Upper lobe of right lung (tissue), 1 donor: ENCODE results near the gene VSIG10L2. TPM values are rescaled to one million over a fixed set of nuclear protein-coding genes. Genes with fewer than 3 reads are reported as not detected.
"Not testable (repeated sequence)": the region's sequence is repeated elsewhere in the genome, so short reads cannot be mapped to it uniquely, and the experiment has no call there.

Experiments used
- ATAC-seq: fragments of 200-7000 bp; cut with Tn5 transposase; one replicate; pipeline ENCODE4 v1.9.1; 2020; ENCODE audit warnings: mild to moderate bottlenecking, moderate library complexity
- DNase-seq: peaks from one replicate; pipeline ENCODE4 v3.0.0-alpha.2; 2020
- H3K27ac ChIP-seq: fragments of 200-600 bp; one replicate; pipeline ENCODE4 v1.8.0; 2022
- H3K27me3 ChIP-seq: fragments of 200-600 bp; one replicate; pipeline ENCODE4 v1.8.0; 2022; ENCODE audit warnings: mild to moderate bottlenecking
- H3K36me3 ChIP-seq: fragments of 200-600 bp; one replicate; pipeline ENCODE4 v1.8.0; 2022
- H3K4me1 ChIP-seq: fragments of 200-600 bp; one replicate; pipeline ENCODE4 v1.8.0; 2022
- H3K4me3 ChIP-seq: fragments of 200-600 bp; one replicate; pipeline ENCODE4 v1.8.0; 2022; ENCODE audit warnings: mild to moderate bottlenecking
- H3K9me3 ChIP-seq: fragments of 200-600 bp; one replicate; pipeline ENCODE4 v1.8.0; 2022
- CTCF ChIP-seq: fragments of 200-600 bp; IDR thresholded peaks from one replicate; pipeline ENCODE4 v1.8.0; 2022; ENCODE audit warnings: antibody characterized with exemption
- intact Hi-C: fragments of 100-400 bp; cut with DNase I; formaldehyde crosslinking; loops from one replicate; pipeline ENCODE4 v1.11.0; 2022
- total RNA-seq: library from RNA; stranded (reverse); fragmentation: NEBNext Ultra II Directional; extraction: Animal tissue kit (Norgen Biotek cat#: 25700); gene quantifications from one replicate; pipeline ENCODE4 v1.2.1, GENCODE V29; 2021
- donor health status: DM: no; HTN: yes; CAD: no; lungs with severe emphysema.

Gene VSIG10L2
- total RNA-seq, 1 donor from 2014 or later: not detected

GRCh38 chr11:125978778-125979407 is 33.0 kb downstream of the VSIG10L2 start:
- Histone ChIP-seq H3K27me3 (no peaks in the 10 kb centered on the region), H3K36me3 (no peaks in the 10 kb centered on the region), H3K4me1 (no peaks in the 10 kb centered on the region), H3K4me3 (no peak overlapping the region), H3K27ac (no peak overlapping the region), H3K9me3 (no peaks in the 10 kb centered on the region)
- intact Hi-C loops: no loop called here
- no peak for TF ChIP-seq CTCF
- DNase-seq: no peak
- no peak for ATAC-seq

GRCh38 chr11:125979511-125979910 is 33.7 kb downstream of the VSIG10L2 start:
- Histone ChIP-seq H3K9me3 (no peaks in the 10 kb centered on the region), H3K27me3 (no peaks in the 10 kb centered on the region), H3K4me3 (no peak overlapping the region), H3K36me3 (no peaks in the 10 kb centered on the region), H3K4me1 (no peaks in the 10 kb centered on the region), H3K27ac (no peak overlapping the region)
- ATAC-seq (no peak), DNase-seq (no peak)
- TF ChIP-seq CTCF: no peak
- intact Hi-C loops: no loop called here

- no peaks in the 10 kb centered on the region for H3K27me3 ChIP-seq
- H3K9me3 ChIP-seq: no peaks in the 10 kb centered on the region
- no peak overlapping the region for H3K27ac ChIP-seq
- no peak for TF ChIP-seq CTCF
- no peaks in the 10 kb centered on the region for H3K36me3 ChIP-seq
- intact Hi-C loops: no loop called here
- H3K4me3 ChIP-seq: no peak overlapping the region
- H3K4me1 ChIP-seq: no peaks in the 10 kb centered on the region
- ATAC-seq (no peak), DNase-seq (no peak)
Observed at GRCh38 chr11:125980436-125980835, 34.6 kb downstream of the VSIG10L2 start.

- H3K27ac ChIP-seq: no peak overlapping the region
- intact Hi-C loops: no loop called here
- no peaks in the 10 kb centered on the region for H3K4me1 ChIP-seq
- DNase-seq (no peak), ATAC-seq (no peak)
- no peaks in the 10 kb centered on the region for H3K27me3 ChIP-seq
- H3K4me3 ChIP-seq: no peak overlapping the region
- H3K36me3 ChIP-seq: no peaks in the 10 kb centered on the region
- no peaks in the 10 kb centered on the region for H3K9me3 ChIP-seq
- no peak for TF ChIP-seq CTCF
Observed at GRCh38 chr11:125982348-125982730, 36.5 kb downstream of the VSIG10L2 start.

- H3K27ac ChIP-seq, intact Hi-C loops, H3K36me3 ChIP-seq, H3K27me3 ChIP-seq, H3K9me3 ChIP-seq, H3K4me1 ChIP-seq, H3K4me3 ChIP-seq, DNase-seq, ATAC-seq: not testable (repeated sequence)
Observed at GRCh38 chr11:125985956-125986355, 40.1 kb downstream of the VSIG10L2 start.

GRCh38 chr11:125987066-125987641 is 41.3 kb downstream of the VSIG10L2 start:
- no peak for TF ChIP-seq CTCF
- no peaks in the 10 kb centered on the region for H3K4me1 ChIP-seq
- H3K36me3 ChIP-seq: no peaks in the 10 kb centered on the region
- intact Hi-C loops: no loop called here
- no peaks in the 10 kb centered on the region for H3K27me3 ChIP-seq
- no peak overlapping the region for H3K4me3 ChIP-seq
- H3K9me3 ChIP-seq: no peaks in the 10 kb centered on the region
- DNase-seq (no peak), ATAC-seq (no peak)
- no peak overlapping the region for H3K27ac ChIP-seq
